ENCODE data around the gene TBC1D22A. TPM values are rescaled to one million over a fixed set of nuclear protein-coding genes. Genes with fewer than 3 reads are reported as not detected.

TBC1D22A gene
- total and polyA plus RNA-seq, 8 donors = 12.0 to 17.6 (median 15.3) TPM

GRCh38 chr22:46923394-46923793, 160.9 kb downstream of the TBC1D22A start:
- H3K27ac ChIP-seq = no peak overlapping the region
- WGBS, 2 donors = 97 to 99% methylated on average over 10 of the region's 10 CpGs
- no peaks in the 10 kb centered on the region for H3K36me3 ChIP-seq
- intact Hi-C loops (cut with DNase I) = no loop called here
- no peaks in the 10 kb centered on the region for H3K4me1 ChIP-seq
- DNase-seq = no peak
- H3K27me3 ChIP-seq = no peaks in the 10 kb centered on the region
- no peak for FAIRE-seq
- H3K9me3 ChIP-seq = no peaks in the 10 kb centered on the region
- no peak for ATAC-seq
- no peak for TF ChIP-seq CTCF (IDR thresholded peaks at IDR 0.05)
- no peak overlapping the region for H3K4me3 ChIP-seq

- no peak for FAIRE-seq
- TF ChIP-seq CTCF (IDR thresholded peaks at IDR 0.05) = no peak
- H3K27ac ChIP-seq = no peak overlapping the region
Measured at GRCh38 chr22:46925818-46926217, 163.4 kb downstream of the TBC1D22A start.

GRCh38 chr22:46929046-46929709, 166.7 kb downstream of the TBC1D22A start:
- TF ChIP-seq CTCF (IDR thresholded peaks at IDR 0.05) = no peak
- Histone ChIP-seq H3K36me3 (no peaks in the 10 kb centered on the region), H3K4me1 (peaks cover 0 to 3% (median 0%) of the 10 kb centered on the region in 3 donors), H3K9me3 (no peaks in the 10 kb centered on the region), H3K27ac (no peak overlapping the region), H3K4me3 (no peak overlapping the region), H3K27me3 (no peaks in the 10 kb centered on the region)
- ATAC-seq (no peak), DNase-seq (no peak), FAIRE-seq (no peak)
- WGBS, 2 donors = 79 to 86% methylated on average over 7 of the region's 7 CpGs
- intact Hi-C loops (cut with DNase I) = no loop called here

More at GRCh38 chr22:46925818-46926217, 163.4 kb downstream of the TBC1D22A start:
- WGBS, 2 donors = 64 to 80% methylated on average over 3 of the region's 3 CpGs
- ATAC-seq = no peak
- Histone ChIP-seq H3K9me3 (no peaks in the 10 kb centered on the region), H3K4me1 (no peaks in the 10 kb centered on the region), H3K36me3 (no peaks in the 10 kb centered on the region), H3K27me3 (no peaks in the 10 kb centered on the region), H3K4me3 (no peak overlapping the region)
- DNase-seq = no peak
- intact Hi-C loops (cut with DNase I) = no loop called here

GRCh38 chr22:46929710-46930204, 167.3 kb downstream of the TBC1D22A start:
- DNase-seq = no peak
- no peaks in the 10 kb centered on the region for H3K27me3 ChIP-seq
- FAIRE-seq = no peak
- intact Hi-C loops (cut with DNase I) = no loop called here
- ATAC-seq = no peak
- no peaks in the 10 kb centered on the region for H3K36me3 ChIP-seq
- H3K4me1 ChIP-seq = peaks cover 0 to 6% (median 5%) of the 10 kb centered on the region in 3 donors
- no peak overlapping the region for H3K27ac ChIP-seq
- H3K9me3 ChIP-seq = no peaks in the 10 kb centered on the region
- WGBS, 2 donors = 84 to 93% methylated on average over 9 of the region's 9 CpGs
- no peak overlapping the region for H3K4me3 ChIP-seq
- TF ChIP-seq CTCF (IDR thresholded peaks at IDR 0.05) = no peak

GRCh38 chr22:46931414-46931813, 169.0 kb downstream of the TBC1D22A start:
- H3K36me3 ChIP-seq = no peaks in the 10 kb centered on the region
- H3K9me3 ChIP-seq = no peaks in the 10 kb centered on the region
- ATAC-seq (no peak), FAIRE-seq (no peak), DNase-seq (no peak)
- TF ChIP-seq CTCF (IDR thresholded peaks at IDR 0.05) = no peak
- 86 to 91% methylated on average over 5 of the region's 5 CpGs for WGBS, 2 donors
- H3K4me1 ChIP-seq = peaks cover 2 to 13% (median 7%) of the 10 kb centered on the region in 3 donors
- no peak overlapping the region for H3K4me3 ChIP-seq
- intact Hi-C loops (cut with DNase I) = no loop called here
- H3K27ac ChIP-seq = no peak overlapping the region
- H3K27me3 ChIP-seq = no peaks in the 10 kb centered on the region
